ENCODE results near the gene SMIM12.

SMIM12 gene

GRCh38 chr1:34896612-34897011 lies 37.1 kb upstream of the SMIM12 start:
- no peak for TF ChIP-seq JUND (IDR thresholded peaks at IDR 0.05; ENCODE audit: low read depth)
- in situ Hi-C loops (cut with HindIII; ENCODE audit: low pct_unique_long_range_greater_than_20kb, low sequenced_read_pairs) = no loop called here
- DNase-seq (ENCODE audit: low read depth in 1 of 2, low spot score in 1 of 2) = peak in 1 of 2 experiments; percentile 12

GRCh38 chr1:34889705-34890104 lies 30.2 kb upstream of the SMIM12 start:
- in situ Hi-C loops (cut with HindIII; ENCODE audit: low pct_unique_long_range_greater_than_20kb, low sequenced_read_pairs) = no loop called here
- no peak for TF ChIP-seq JUND (IDR thresholded peaks at IDR 0.05; ENCODE audit: low read depth)

GRCh38 chr1:34887593-34887992 lies 28.0 kb upstream of the SMIM12 start:
- no peak for TF ChIP-seq JUND (IDR thresholded peaks at IDR 0.05; ENCODE audit: low read depth)
- DNase-seq (ENCODE audit: low read depth in 1 of 2, low spot score in 1 of 2) = no peak
- in situ Hi-C loops (cut with HindIII; ENCODE audit: low pct_unique_long_range_greater_than_20kb, low sequenced_read_pairs) = no loop called here

More at GRCh38 chr1:34889705-34890104, 30.2 kb upstream of the SMIM12 start:
- no peak for DNase-seq (ENCODE audit: low read depth in 1 of 2, low spot score in 1 of 2)

GRCh38 chr1:34885405-34886247 lies 26.1 kb upstream of the SMIM12 start:
- DNase-seq (ENCODE audit: low read depth in 1 of 2, low spot score in 1 of 2) = no peak
- TF ChIP-seq JUND (IDR thresholded peaks at IDR 0.05; ENCODE audit: low read depth) = no peak
- in situ Hi-C loops (cut with HindIII; ENCODE audit: low pct_unique_long_range_greater_than_20kb, low sequenced_read_pairs) = no loop called here

- no peak for TF ChIP-seq JUND (IDR thresholded peaks at IDR 0.05; ENCODE audit: low read depth)
- peak; percentile 60 to 65 for DNase-seq (ENCODE audit: low read depth in 1 of 2, low spot score in 1 of 2)
- in situ Hi-C loops (cut with HindIII; ENCODE audit: low pct_unique_long_range_greater_than_20kb, low sequenced_read_pairs) = no loop called here
Observed at GRCh38 chr1:34884961-34885360, 25.4 kb upstream of the SMIM12 start.

DNA sequence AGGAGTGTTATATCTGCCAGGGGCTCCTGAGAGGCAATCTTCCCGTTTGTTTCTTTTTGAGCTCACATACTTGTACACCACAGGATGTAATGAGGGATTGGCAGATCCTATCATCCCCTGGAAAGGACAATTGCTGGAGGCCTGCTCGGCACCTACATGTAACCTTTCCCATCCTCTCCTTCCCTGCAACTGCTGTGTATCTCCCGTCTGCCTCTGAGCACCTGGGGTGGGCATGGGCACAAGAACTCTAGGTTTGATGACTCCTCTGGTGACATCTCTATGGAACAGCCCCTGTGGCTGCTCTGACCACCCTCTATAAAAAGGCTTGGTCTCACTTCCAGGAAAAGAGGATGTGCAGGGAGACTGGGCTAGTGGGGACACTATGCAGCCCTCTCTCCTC lies 25.0 kb upstream of the SMIM12 start:
- in situ Hi-C loops (cut with HindIII; ENCODE audit: low pct_unique_long_range_greater_than_20kb, low sequenced_read_pairs) = no loop called here
- no peak for DNase-seq (ENCODE audit: low read depth in 1 of 2, low spot score in 1 of 2)
- TF ChIP-seq JUND (IDR thresholded peaks at IDR 0.05; ENCODE audit: low read depth) = no peak

- no peak for TF ChIP-seq JUND (IDR thresholded peaks at IDR 0.05; ENCODE audit: low read depth)
- peak in 1 of 2 experiments; percentile 50 for DNase-seq (ENCODE audit: low read depth in 1 of 2, low spot score in 1 of 2)
- in situ Hi-C loops (cut with HindIII; ENCODE audit: low pct_unique_long_range_greater_than_20kb, low sequenced_read_pairs) = no loop called here
Observed at GRCh38 chr1:34879230-34879629, 19.7 kb upstream of the SMIM12 start.

GRCh38 chr1:34876406-34876805 lies 16.9 kb upstream of the SMIM12 start:
- no peak for TF ChIP-seq JUND (IDR thresholded peaks at IDR 0.05; ENCODE audit: low read depth)
- no peak for DNase-seq (ENCODE audit: low read depth in 1 of 2, low spot score in 1 of 2)
- in situ Hi-C loops (cut with HindIII; ENCODE audit: low pct_unique_long_range_greater_than_20kb, low sequenced_read_pairs) = no loop called here

DNA sequence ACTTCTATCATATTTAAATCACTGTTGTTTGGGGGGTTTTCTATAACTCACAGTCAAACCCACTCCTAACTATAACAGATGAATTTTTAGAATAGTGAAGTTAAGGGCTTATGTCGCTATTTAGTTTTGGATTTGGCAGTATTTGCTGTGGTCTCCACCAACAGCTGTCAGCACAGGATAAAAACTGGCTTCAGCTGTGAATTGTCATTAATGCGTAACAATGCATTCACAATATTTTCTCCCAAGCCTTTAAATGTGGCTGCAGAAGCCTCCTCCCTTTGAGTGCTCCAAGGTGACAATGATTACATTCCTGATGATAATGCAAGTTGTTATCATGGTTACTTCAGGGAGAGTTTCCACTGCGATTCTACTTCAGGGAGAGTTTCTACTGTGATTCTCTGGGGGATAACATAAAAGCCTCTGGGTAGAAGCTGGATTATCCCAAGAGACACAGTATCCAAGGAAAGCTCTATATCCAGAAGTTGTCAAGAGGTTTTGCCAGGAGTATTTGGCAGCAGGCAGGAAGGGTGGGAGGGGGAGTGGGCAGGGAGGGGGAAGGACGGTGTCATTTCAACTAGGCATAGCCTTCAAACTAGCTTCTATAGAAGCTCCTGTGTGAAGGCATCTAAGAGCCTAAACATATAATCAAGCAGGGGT lies 14.9 kb upstream of the SMIM12 start:
- in situ Hi-C loops (cut with HindIII; ENCODE audit: low pct_unique_long_range_greater_than_20kb, low sequenced_read_pairs) = no loop called here
- TF ChIP-seq JUND (IDR thresholded peaks at IDR 0.05; ENCODE audit: low read depth) = no peak
- DNase-seq (ENCODE audit: low read depth in 1 of 2, low spot score in 1 of 2) = no peak

DNA sequence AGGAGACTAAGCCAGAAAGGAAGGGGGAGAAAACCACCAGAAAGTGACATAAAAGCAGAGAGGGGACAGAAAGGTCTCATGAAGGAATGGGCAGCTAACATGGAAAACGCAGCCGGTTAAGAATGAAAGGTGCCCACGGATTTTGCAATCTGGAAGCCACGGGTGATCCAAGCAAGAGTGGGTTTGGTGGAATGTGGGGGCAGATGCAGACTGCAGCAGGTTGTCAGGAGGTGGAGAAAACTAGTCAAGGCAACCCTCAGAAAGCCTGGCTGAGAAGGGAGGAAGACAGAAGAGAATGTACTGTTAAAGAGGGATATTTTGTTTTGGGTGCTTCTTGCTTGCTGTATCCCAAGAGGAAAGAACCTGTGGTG lies 12.6 kb upstream of the SMIM12 start:
- in situ Hi-C loops (cut with HindIII; ENCODE audit: low pct_unique_long_range_greater_than_20kb, low sequenced_read_pairs) = no loop called here
- no peak for DNase-seq (ENCODE audit: low read depth in 1 of 2, low spot score in 1 of 2)
- TF ChIP-seq JUND (IDR thresholded peaks at IDR 0.05; ENCODE audit: low read depth) = no peak

DNA sequence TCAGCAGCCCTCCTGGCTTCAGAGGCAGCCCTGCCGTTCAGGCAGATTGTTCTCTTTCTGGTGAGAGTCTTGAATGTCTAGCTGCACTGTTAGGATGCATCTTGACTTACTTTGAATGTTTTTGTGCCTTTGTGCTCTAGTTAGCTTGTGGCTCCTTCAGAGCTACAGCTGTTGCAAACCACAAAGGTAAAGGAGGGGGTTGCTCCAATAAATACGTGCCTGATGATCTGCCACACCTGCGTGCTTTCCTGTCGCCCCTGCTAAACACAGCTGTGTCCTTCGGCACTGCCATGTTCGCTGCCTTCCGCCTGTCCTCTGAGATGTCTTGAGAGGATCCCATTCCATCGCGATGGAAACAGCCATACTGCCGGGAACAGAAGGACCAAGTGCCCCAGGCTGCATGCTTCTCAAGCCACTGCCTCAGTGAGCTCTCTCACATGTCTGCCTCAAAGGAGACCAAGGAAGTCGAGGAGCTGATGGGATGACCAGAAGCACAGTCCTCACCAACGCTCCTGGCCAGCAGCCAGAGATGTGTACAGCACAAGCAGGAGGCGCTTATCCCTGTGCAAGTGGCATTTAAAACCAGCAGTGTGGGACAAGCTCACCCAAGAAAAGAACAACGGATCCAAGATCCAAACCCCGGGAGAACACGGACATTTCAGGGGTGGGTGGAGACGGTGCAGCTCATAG lies 12.0 kb upstream of the SMIM12 start:
- in situ Hi-C loops (cut with HindIII; ENCODE audit: low pct_unique_long_range_greater_than_20kb, low sequenced_read_pairs) = no loop called here
- no peak for TF ChIP-seq JUND (IDR thresholded peaks at IDR 0.05; ENCODE audit: low read depth)
- peak in 1 of 2 experiments; percentile 28 for DNase-seq (ENCODE audit: low read depth in 1 of 2, low spot score in 1 of 2)

- in situ Hi-C loops (cut with HindIII; ENCODE audit: low pct_unique_long_range_greater_than_20kb, low sequenced_read_pairs) = no loop called here
- DNase-seq (ENCODE audit: low read depth in 1 of 2, low spot score in 1 of 2) = no peak
- no peak for TF ChIP-seq JUND (IDR thresholded peaks at IDR 0.05; ENCODE audit: low read depth)
Observed at GRCh38 chr1:34870395-34870794, 10.8 kb upstream of the SMIM12 start.

- in situ Hi-C loops (cut with HindIII; ENCODE audit: low pct_unique_long_range_greater_than_20kb, low sequenced_read_pairs) = no loop called here
- DNase-seq (ENCODE audit: low read depth in 1 of 2, low spot score in 1 of 2) = no peak
- no peak for TF ChIP-seq JUND (IDR thresholded peaks at IDR 0.05; ENCODE audit: low read depth)
Observed at GRCh38 chr1:34869760-34870159, 10.2 kb upstream of the SMIM12 start.

Measured in T47D (cell line).